Adrenal gland (tissue), 5 donors: ENCODE results near the gene DIAPH1.

Experiments used
- POLR2A ChIP-seq, 2 donors: fragments of 450-650 bp; IDR thresholded peaks; one replicate each; pipeline ENCODE4 v1.6.1; 2017; ENCODE audit warnings: antibody characterized with exemption in 2 of 2, mild to moderate bottlenecking in 2 of 2, moderate library complexity in 1 of 2
- TF ChIP-seq, protein P1 (sequence below), 6 experiments: fragments of 450-650 bp in 4 of 6; fragments of 200-600 bp in 2 of 6; sonication (generic) in 1 of 6; IDR thresholded peaks; 1 replicate in 5 of 6; 2 replicates in 1 of 6; pipeline versions ENCODE4 v1.5.1 to v1.8.0; 2016 to 2021; ENCODE audit warnings: antibody characterized with exemption in 6 of 6, mild to moderate bottlenecking in 2 of 6, moderate library complexity in 1 of 6
- donor health status: DM: no; HTN: no; CAD: no.

GRCh38 chr5:141574122-141574510, 44.7 kb downstream of the DIAPH1 start:
- no peak for TF ChIP-seq POLR2A (IDR thresholded peaks at IDR 0.05)
- TF ChIP-seq, protein P1, sequence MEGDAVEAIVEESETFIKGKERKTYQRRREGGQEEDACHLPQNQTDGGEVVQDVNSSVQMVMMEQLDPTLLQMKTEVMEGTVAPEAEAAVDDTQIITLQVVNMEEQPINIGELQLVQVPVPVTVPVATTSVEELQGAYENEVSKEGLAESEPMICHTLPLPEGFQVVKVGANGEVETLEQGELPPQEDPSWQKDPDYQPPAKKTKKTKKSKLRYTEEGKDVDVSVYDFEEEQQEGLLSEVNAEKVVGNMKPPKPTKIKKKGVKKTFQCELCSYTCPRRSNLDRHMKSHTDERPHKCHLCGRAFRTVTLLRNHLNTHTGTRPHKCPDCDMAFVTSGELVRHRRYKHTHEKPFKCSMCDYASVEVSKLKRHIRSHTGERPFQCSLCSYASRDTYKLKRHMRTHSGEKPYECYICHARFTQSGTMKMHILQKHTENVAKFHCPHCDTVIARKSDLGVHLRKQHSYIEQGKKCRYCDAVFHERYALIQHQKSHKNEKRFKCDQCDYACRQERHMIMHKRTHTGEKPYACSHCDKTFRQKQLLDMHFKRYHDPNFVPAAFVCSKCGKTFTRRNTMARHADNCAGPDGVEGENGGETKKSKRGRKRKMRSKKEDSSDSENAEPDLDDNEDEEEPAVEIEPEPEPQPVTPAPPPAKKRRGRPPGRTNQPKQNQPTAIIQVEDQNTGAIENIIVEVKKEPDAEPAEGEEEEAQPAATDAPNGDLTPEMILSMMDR (IDR thresholded peaks at IDR 0.05): no peak
